Type B pancreatic cell (in vitro differentiated cells): Measurements from ENCODE around the gene KLHL14. TPM values are rescaled to one million over a fixed set of nuclear protein-coding genes. Genes with fewer than 3 reads are reported as not detected.

Experiments
- DNase-seq: peaks from one replicate; pipeline ENCODE4 v3.0.0; 2021; ENCODE audit warnings: mixed read lengths; ENCODE audit not compliant: unreplicated experiment; ENCODE audit errors: extremely low spot score
- H3K27ac Mint-ChIP-seq: 2 replicates; pipeline ENCODE4 v1.8.0; 2021; ENCODE audit warnings: mild to moderate bottlenecking, mixed read lengths
- H3K27me3 Mint-ChIP-seq: 2 replicates; pipeline ENCODE4 v1.8.0; 2021; ENCODE audit warnings: mixed read lengths
- H3K36me3 Mint-ChIP-seq: 2 replicates; pipeline ENCODE4 v1.8.0; 2021; ENCODE audit warnings: mixed read lengths
- H3K4me1 Mint-ChIP-seq: one replicate; pipeline ENCODE4 v1.8.0; 2021; ENCODE audit warnings: mixed read lengths; ENCODE audit not compliant: unreplicated experiment
- H3K4me3 Mint-ChIP-seq: 2 replicates; pipeline ENCODE4 v1.8.0; 2021; ENCODE audit warnings: mild to moderate bottlenecking, mixed read lengths
- H3K9me3 Mint-ChIP-seq: 2 replicates; pipeline ENCODE4 v1.8.0; 2021; ENCODE audit warnings: mixed read lengths
- total RNA-seq: library from RNA; stranded (reverse); gene quantifications from 2 replicates; pipeline ENCODE4 v1.2.1, GENCODE V29; 2021; ENCODE audit warnings: low replicate concordance
- TF ChIP-seq, protein P1 (sequence below): fragments of 200-600 bp; sonication (generic); conservative IDR thresholded peaks from 2 replicates; pipeline ENCODE4 v1.5.0; 2021; ENCODE audit warnings: antibody characterized with exemption, mild to moderate bottlenecking

The KLHL14 gene
- total RNA-seq, 1 donor from 2014 or later: 6.1 TPM

DNA sequence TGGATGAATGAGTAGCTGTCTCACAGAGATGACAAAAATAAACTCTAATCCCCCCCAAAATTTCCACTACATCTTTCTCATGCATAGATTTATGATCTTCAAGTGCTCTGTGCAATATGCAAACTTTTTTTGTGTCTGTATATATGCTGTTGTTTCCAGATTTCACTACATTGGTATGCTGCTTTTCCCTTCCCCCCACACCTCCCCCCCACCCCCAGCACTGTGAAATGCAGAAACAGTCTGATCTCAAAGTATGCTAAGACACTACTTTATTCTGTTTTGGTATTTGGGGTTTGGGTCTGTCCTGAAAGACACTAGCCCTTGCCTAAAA, 524 bp upstream of the KLHL14 start:
- H3K4me1 Mint-ChIP-seq: peaks cover 11% of the 10 kb centered on the region
- no peaks in the 10 kb centered on the region for H3K9me3 Mint-ChIP-seq
- DNase-seq: no peak
- H3K27me3 Mint-ChIP-seq: peaks cover 62% of the 10 kb centered on the region
- TF ChIP-seq, protein P1, sequence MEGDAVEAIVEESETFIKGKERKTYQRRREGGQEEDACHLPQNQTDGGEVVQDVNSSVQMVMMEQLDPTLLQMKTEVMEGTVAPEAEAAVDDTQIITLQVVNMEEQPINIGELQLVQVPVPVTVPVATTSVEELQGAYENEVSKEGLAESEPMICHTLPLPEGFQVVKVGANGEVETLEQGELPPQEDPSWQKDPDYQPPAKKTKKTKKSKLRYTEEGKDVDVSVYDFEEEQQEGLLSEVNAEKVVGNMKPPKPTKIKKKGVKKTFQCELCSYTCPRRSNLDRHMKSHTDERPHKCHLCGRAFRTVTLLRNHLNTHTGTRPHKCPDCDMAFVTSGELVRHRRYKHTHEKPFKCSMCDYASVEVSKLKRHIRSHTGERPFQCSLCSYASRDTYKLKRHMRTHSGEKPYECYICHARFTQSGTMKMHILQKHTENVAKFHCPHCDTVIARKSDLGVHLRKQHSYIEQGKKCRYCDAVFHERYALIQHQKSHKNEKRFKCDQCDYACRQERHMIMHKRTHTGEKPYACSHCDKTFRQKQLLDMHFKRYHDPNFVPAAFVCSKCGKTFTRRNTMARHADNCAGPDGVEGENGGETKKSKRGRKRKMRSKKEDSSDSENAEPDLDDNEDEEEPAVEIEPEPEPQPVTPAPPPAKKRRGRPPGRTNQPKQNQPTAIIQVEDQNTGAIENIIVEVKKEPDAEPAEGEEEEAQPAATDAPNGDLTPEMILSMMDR: no peak
- peak overlapping the region; percentile 76 for H3K4me3 Mint-ChIP-seq
- H3K27ac Mint-ChIP-seq: no peak overlapping the region
- no peaks in the 10 kb centered on the region for H3K36me3 Mint-ChIP-seq

DNA sequence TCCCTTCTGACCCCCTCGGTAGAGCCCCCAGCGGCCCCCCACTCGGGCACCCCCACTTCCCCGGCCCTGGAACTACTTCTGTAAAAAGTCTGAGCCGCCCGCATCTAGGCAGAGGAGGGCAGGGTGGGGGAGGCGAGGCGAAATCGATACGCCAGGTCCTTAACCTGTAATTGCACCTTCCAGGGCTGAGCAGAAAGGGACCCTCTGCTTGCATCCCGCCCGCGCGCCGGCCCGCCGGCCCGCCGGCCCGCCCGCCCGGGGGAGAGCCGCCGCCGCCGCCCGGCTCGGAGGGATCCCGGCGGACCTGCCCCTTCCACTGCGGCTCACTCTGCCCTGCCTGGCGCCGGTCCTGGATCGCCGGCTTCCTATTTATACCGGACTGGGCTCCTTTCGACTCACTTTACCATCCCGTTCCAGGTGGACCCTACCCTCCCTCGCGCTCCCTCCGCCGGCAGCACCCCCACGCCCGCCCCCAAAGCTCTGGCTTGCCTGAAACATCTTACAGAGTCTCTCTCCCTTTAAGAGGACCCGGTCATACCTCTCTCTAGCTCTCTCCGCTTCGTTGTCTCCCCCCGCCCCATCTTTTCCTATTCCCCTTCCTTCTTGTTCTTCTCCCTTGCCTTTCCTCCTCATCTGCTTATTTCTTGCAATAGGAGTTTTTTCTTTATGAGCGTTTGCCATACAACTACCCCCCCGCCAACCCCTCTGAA, 797 bp downstream of the KLHL14 start:
- TF ChIP-seq, protein P1: no peak
- no peaks in the 10 kb centered on the region for H3K9me3 Mint-ChIP-seq
- H3K36me3 Mint-ChIP-seq: no peaks in the 10 kb centered on the region
- H3K27ac Mint-ChIP-seq: peak overlapping the region; percentile 53
- no peak for DNase-seq
- peaks cover 11% of the 10 kb centered on the region for H3K4me1 Mint-ChIP-seq
- H3K4me3 Mint-ChIP-seq: peak overlapping the region; percentile 86
- H3K27me3 Mint-ChIP-seq: peaks cover 72% of the 10 kb centered on the region

DNA sequence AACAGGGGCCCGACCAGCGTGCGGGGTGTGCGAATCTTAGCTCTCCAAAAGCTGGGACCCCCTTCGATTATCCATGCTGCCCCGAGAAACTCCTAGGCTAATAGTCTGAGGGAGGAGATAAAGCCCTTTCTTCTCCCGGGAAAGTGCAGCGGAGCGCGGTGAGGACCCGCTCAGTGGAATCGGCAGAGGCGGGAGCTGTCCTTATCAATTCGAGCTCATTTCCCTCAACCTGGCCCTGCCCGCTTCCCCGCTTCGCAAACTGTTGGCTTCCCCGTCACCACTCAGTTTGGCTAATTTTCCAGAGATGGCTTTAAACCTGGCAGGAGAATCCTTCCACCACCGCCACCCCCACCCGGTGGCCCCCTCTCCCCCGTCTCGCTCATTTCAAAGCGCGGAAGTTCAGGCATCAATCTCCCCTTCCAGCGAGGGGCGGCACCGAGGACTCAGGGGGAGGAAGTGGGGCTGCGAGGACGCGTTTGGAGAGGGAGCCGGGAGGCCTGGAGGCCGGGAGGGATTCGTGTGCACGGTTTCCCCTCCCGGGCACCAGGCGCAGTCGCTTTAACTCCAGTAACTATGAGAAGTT, 1.6 kb downstream of the KLHL14 start:
- TF ChIP-seq, protein P1: no peak
- H3K27me3 Mint-ChIP-seq: peaks cover 73% of the 10 kb centered on the region
- H3K36me3 Mint-ChIP-seq: no peaks in the 10 kb centered on the region
- no peak for DNase-seq
- peak overlapping the region; percentile 88 for H3K4me3 Mint-ChIP-seq
- H3K9me3 Mint-ChIP-seq: no peaks in the 10 kb centered on the region
- H3K4me1 Mint-ChIP-seq: peaks cover 11% of the 10 kb centered on the region
- H3K27ac Mint-ChIP-seq: no peak overlapping the region

DNA sequence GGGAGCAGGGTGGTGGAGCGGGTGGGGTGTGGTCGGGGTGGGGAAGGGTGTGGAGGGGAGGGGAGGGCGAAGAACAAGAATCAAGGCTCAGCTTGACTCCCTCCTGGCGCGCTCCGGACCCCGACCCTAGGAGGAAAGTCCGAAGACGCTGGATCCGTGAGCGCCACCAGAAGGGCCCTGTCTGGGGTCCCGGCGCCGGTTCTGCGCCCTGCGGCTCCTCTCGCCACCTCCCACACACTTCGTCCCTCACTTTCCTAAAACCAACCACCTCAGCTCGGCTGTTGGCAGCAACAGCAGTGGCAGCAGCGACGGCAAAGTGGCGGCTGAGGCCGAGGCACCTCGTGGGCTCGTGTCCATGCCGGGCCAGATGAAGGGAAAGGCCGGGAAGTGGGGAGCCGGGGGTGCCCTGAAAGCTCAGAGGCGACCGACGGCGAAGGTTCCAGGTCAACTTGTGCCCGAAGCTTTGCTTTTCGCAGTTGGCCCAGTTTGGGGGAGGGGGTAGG, 2.1 kb downstream of the KLHL14 start:
- H3K36me3 Mint-ChIP-seq: no peaks in the 10 kb centered on the region
- no peak for DNase-seq
- peaks cover 73% of the 10 kb centered on the region for H3K27me3 Mint-ChIP-seq
- no peaks in the 10 kb centered on the region for H3K9me3 Mint-ChIP-seq
- peak overlapping the region; percentile 88 for H3K4me3 Mint-ChIP-seq
- TF ChIP-seq, protein P1: no peak
- H3K27ac Mint-ChIP-seq: no peak overlapping the region
- peaks cover 11% of the 10 kb centered on the region for H3K4me1 Mint-ChIP-seq

DNA sequence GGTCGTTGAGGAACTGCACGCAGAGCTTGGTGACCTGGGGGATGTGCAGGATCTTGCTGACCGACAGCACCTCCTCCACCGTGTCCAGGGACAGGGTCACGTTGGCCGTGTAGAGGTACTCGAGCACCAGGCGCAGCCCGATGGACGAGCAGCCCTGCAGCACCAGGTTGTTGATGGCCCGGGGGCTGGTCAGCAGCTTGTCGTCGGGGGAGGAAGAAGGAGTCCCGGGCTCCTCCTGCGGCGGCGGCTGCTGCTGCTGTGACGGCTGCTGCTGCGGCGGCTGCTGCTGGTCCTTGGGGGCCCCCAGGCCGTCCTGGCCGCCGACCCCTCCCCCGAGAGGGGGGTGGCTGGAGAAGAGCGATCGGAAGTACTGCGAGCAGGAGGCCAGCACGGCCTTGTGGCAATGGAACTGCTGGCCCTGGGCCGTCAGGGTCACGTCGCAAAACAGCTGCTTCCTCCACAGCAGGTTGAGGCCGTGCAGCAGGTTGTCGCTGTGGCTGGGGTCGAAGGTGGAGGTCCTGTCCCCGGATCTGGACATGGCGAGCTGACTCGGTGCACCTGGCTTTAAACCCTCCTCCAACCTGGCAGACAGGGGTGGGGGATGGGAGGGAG, 2.7 kb downstream of the KLHL14 start:
- H3K36me3 Mint-ChIP-seq: no peaks in the 10 kb centered on the region
- peak overlapping the region; percentile 86 for H3K4me3 Mint-ChIP-seq
- no peak for DNase-seq
- H3K27me3 Mint-ChIP-seq: peaks cover 72% of the 10 kb centered on the region
- H3K4me1 Mint-ChIP-seq: peaks cover 11% of the 10 kb centered on the region
- H3K9me3 Mint-ChIP-seq: no peaks in the 10 kb centered on the region
- TF ChIP-seq, protein P1: no peak
- no peak overlapping the region for H3K27ac Mint-ChIP-seq
